ENCODE measurements around the gene SGCB. TPM values are rescaled to one million over a fixed set of nuclear protein-coding genes. Genes with fewer than 3 reads are reported as not detected.

Gene SGCB
- total RNA-seq, 6 donors from 2014 or later, result 6.2 to 30.3 (median 15.4) TPM

DNA sequence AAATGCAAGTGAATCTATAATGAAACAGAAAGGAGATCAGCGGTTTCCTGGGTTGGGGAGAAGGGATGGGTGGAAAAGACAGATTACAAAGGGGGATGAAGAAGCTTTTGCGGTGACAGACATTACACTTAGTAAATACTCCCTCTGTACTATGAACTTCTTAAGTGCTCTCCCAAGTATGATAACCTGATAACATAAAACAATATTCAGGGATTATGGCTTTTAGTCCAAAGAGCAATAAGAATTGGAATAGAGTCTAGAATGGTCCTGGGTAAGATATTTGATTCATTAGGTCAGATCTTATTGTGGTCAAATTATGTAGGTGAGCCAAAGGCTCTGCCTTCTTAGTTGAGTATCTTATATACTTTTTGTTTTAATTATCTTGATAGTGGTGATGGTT is 27.1 kb downstream of the SGCB start:
- 91 to 97% methylated on average over 2 of the region's 2 CpGs for whole genome bisulfite sequencing, 2 donors
- DNase-seq (no peak), ATAC-seq (ENCODE audit: low FRiP score in 2 of 2) (no peak)

GRCh38 chr4:52006887-52007286 is 31.2 kb downstream of the SGCB start:
- ATAC-seq (ENCODE audit: low FRiP score in 2 of 2) (no peak), DNase-seq (no peak)
- TF ChIP-seq POLR2A (IDR thresholded peaks at IDR 0.05) (no peak), POLR2AphosphoS5 (IDR thresholded peaks at IDR 0.05) (no peak), EP300 (IDR thresholded peaks at IDR 0.05) (no peak)
- TF ChIP-seq, protein P1, sequence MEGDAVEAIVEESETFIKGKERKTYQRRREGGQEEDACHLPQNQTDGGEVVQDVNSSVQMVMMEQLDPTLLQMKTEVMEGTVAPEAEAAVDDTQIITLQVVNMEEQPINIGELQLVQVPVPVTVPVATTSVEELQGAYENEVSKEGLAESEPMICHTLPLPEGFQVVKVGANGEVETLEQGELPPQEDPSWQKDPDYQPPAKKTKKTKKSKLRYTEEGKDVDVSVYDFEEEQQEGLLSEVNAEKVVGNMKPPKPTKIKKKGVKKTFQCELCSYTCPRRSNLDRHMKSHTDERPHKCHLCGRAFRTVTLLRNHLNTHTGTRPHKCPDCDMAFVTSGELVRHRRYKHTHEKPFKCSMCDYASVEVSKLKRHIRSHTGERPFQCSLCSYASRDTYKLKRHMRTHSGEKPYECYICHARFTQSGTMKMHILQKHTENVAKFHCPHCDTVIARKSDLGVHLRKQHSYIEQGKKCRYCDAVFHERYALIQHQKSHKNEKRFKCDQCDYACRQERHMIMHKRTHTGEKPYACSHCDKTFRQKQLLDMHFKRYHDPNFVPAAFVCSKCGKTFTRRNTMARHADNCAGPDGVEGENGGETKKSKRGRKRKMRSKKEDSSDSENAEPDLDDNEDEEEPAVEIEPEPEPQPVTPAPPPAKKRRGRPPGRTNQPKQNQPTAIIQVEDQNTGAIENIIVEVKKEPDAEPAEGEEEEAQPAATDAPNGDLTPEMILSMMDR (IDR thresholded peaks at IDR 0.05), result no peak
- no peaks in the 10 kb centered on the region for H3K9me3 ChIP-seq
- H3K4me1 ChIP-seq, result no peaks in the 10 kb centered on the region
- WGBS, 2 donors, result 93 to 97% methylated on average over 4 of the region's 4 CpGs
- H3K27ac ChIP-seq, result no peak overlapping the region
- H3K36me3 ChIP-seq, result no peaks in the 10 kb centered on the region
- no peak overlapping the region for H3K4me3 ChIP-seq
- H3K27me3 ChIP-seq, result no peaks in the 10 kb centered on the region

More for the DNA sequence above, 27.1 kb downstream of the SGCB start:
- Histone ChIP-seq H3K27me3 (no peaks in the 10 kb centered on the region), H3K36me3 (no peaks in the 10 kb centered on the region), H3K9me3 (no peaks in the 10 kb centered on the region), H3K4me3 (no peak overlapping the region), H3K4me1 (no peaks in the 10 kb centered on the region), H3K27ac (no peak overlapping the region)
- TF ChIP-seq, protein P1 (IDR thresholded peaks at IDR 0.05), result no peak
- TF ChIP-seq POLR2AphosphoS5 (IDR thresholded peaks at IDR 0.05) (no peak), EP300 (IDR thresholded peaks at IDR 0.05) (no peak), POLR2A (IDR thresholded peaks at IDR 0.05) (no peak)

DNA sequence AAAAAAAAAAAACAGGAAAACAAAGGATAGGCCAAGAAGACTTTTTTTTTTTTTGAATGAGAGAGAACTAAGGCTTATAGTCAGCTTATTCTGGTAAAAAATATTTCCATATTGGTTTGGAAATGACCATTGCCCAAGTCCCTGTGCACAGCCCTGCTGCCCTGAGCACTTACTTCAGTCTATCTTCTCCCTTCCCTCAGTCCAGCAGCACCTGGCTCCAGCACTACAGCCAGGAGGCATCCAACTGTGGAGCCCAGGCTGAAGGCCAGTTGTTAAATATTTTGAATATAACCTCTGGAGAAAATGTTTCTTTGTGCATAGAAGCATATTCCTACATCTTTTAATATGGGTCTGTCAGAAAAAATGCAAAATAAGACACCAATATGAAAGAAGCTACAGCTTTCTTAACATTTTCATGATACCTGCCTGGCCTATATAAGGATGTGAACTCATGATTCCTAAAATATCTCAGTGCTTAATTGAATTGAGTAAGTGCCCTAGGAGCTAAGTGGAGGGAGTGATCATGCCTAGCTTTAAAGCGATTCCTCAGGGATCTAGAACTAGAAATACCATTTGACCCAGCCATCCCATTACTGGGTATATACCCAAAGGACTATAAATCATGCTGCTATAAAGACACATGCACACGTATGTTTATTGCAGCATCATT is 32.4 kb downstream of the SGCB start:
- WGBS, 2 donors, result 90% methylated on average over 2 of the region's 2 CpGs
- H3K4me1 ChIP-seq, result no peaks in the 10 kb centered on the region
- DNase-seq (no peak), ATAC-seq (ENCODE audit: low FRiP score in 2 of 2) (no peak)
- no peaks in the 10 kb centered on the region for H3K9me3 ChIP-seq
- H3K27ac ChIP-seq, result no peak overlapping the region
- H3K4me3 ChIP-seq, result no peak overlapping the region
- H3K36me3 ChIP-seq, result no peaks in the 10 kb centered on the region
- no peak for TF ChIP-seq EP300 (IDR thresholded peaks at IDR 0.05)
- TF ChIP-seq POLR2AphosphoS5 (IDR thresholded peaks at IDR 0.05), result no peak
- TF ChIP-seq POLR2A (IDR thresholded peaks at IDR 0.05), result no peak
- no peaks in the 10 kb centered on the region for H3K27me3 ChIP-seq

- DNase-seq (no peak), ATAC-seq (ENCODE audit: low FRiP score in 2 of 2) (no peak)
- H3K4me1 ChIP-seq, result no peaks in the 10 kb centered on the region
These were observed 33.7 kb downstream of the SGCB start for GRCh38 chr4:52004414-52004813.

GRCh38 chr4:52001616-52002015 is 36.5 kb downstream of the SGCB start:
- ATAC-seq (ENCODE audit: low FRiP score in 2 of 2) (no peak), DNase-seq (no peak)
- WGBS, 2 donors, result 78 to 79% methylated on average over 2 of the region's 2 CpGs
- Histone ChIP-seq H3K27me3 (no peaks in the 10 kb centered on the region), H3K27ac (no peak overlapping the region), H3K9me3 (no peaks in the 10 kb centered on the region), H3K4me3 (no peak overlapping the region), H3K36me3 (no peaks in the 10 kb centered on the region), H3K4me1 (no peaks in the 10 kb centered on the region)
- TF ChIP-seq, protein P1 (IDR thresholded peaks at IDR 0.05), result no peak
- no peak for TF ChIP-seq EP300 (IDR thresholded peaks at IDR 0.05)
- TF ChIP-seq POLR2A (IDR thresholded peaks at IDR 0.05), result no peak
- no peak for TF ChIP-seq POLR2AphosphoS5 (IDR thresholded peaks at IDR 0.05)

More at GRCh38 chr4:52004414-52004813, 33.7 kb downstream of the SGCB start:
- no peak overlapping the region for H3K4me3 ChIP-seq
- no peaks in the 10 kb centered on the region for H3K27me3 ChIP-seq
- H3K36me3 ChIP-seq, result no peaks in the 10 kb centered on the region
- H3K27ac ChIP-seq, result no peak overlapping the region
- TF ChIP-seq, protein P1 (IDR thresholded peaks at IDR 0.05), result no peak
- no peak for TF ChIP-seq EP300 (IDR thresholded peaks at IDR 0.05)
- no peak for TF ChIP-seq POLR2A (IDR thresholded peaks at IDR 0.05)
- no peak for TF ChIP-seq POLR2AphosphoS5 (IDR thresholded peaks at IDR 0.05)
- H3K9me3 ChIP-seq, result no peaks in the 10 kb centered on the region

All from upper lobe of left lung (tissue), 6 donors.